GM12875 (cell line): ENCODE measurements around the gene MAD2L2.

Experiments used
- H3K4me3 ChIP-seq: one replicate; pipeline ENCODE4 v1.5.1; 2011; ENCODE audit warnings: low read depth, low read length, control low read depth
- TF ChIP-seq, protein P1 (sequence below): IDR thresholded peaks from 2 replicates; pipeline ENCODE4 v1.5.1; 2011; ENCODE audit warnings: low read depth, mild to moderate bottlenecking, control low read depth, inconsistent platforms, low read length, moderate library complexity, borderline replicate concordance; ENCODE audit not compliant: insufficient read depth

Gene MAD2L2

DNA sequence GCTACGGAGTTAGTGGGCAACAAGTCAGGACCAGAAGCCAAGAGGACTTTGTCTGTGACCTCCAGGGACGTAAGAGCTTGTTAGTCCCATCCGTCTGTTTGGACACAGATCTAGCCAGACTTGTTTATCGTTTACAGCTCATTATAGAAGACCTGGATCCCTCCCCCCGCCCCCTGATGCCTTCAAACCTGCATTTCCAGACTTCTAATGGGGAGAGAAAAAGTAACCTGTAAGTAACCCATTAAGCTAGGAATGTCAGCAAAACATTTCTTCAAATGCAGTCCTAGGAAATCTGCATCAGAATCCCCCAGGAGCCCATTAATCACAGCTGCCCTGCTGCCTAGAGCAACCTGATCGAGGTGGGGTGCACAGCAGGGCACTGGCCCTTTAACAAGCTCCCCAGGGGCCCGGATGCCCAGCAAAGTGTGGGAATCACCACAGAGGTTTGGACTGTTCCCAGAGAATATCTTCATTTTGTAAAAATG is 1.4 kb upstream of the MAD2L2 start:
- no peak overlapping the region for H3K4me3 ChIP-seq
- TF ChIP-seq, protein P1, sequence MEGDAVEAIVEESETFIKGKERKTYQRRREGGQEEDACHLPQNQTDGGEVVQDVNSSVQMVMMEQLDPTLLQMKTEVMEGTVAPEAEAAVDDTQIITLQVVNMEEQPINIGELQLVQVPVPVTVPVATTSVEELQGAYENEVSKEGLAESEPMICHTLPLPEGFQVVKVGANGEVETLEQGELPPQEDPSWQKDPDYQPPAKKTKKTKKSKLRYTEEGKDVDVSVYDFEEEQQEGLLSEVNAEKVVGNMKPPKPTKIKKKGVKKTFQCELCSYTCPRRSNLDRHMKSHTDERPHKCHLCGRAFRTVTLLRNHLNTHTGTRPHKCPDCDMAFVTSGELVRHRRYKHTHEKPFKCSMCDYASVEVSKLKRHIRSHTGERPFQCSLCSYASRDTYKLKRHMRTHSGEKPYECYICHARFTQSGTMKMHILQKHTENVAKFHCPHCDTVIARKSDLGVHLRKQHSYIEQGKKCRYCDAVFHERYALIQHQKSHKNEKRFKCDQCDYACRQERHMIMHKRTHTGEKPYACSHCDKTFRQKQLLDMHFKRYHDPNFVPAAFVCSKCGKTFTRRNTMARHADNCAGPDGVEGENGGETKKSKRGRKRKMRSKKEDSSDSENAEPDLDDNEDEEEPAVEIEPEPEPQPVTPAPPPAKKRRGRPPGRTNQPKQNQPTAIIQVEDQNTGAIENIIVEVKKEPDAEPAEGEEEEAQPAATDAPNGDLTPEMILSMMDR, result no peak

DNA sequence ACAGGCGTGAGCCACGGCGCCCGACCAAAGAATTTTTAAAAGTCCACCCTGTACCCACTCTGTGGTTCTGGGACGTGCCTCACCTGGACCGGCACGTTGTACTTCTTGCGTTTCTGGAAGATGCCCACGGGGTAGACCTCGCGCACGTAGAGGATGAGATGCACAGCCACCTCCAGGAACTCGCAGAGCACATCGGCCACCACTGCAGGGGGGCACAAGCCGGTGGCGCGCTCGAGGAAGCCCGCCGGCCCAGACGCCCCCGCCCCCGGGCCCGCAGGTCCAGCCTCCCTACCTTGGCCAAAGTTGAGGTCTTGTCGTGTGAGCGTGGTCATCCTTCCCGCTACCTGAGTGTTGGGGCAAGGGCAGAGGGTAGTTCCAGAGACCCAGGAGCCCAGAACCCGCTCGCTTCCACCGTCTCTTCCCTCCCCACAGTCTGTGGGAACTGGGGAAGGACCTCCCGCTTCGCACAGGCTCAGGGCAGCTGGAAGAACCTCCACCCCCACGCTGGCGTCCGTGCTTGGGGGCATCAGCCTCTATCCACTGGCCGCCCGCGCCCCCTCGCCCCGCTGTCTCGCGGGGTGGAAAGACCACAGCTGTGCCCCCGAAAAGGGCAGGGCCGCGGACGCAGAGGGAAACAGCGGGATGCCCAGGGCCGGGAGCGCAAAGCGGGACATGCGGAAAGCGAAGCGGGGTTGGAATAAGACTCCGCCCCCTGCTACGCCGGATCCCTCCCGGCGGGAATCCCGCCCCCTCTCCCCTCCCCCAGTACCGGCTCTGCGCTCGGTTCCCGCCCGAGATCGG is 478 bp downstream of the MAD2L2 start:
- peak overlapping the region; percentile 93 for H3K4me3 ChIP-seq
- TF ChIP-seq, protein P1, result no peak

GRCh38 chr1:11678442-11678841 is 2.5 kb downstream of the MAD2L2 start:
- TF ChIP-seq, protein P1, result no peak
- H3K4me3 ChIP-seq, result no peak overlapping the region

- TF ChIP-seq, protein P1, result no peak
- no peak overlapping the region for H3K4me3 ChIP-seq
Observed at GRCh38 chr1:11676386-11677103, 4.4 kb downstream of the MAD2L2 start.

DNA sequence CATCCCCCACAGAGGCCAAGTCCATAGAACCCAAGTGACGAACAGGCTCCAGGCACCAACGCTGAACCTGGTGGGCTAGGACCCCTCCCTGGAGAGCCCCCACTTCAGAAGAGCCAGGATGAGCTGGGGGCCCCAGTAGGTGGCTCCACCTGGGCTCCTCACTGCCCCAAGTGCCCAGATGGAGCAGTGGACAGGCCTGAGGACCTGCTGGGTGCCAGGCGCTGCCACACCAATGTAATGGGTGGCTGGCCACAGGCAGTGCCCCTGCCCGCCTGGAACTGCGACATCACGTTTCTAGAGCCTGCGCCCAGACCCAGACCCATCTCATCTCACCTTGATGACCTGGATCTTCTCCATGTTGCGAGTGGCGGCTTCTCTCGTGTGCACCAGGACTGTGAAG is 5.6 kb downstream of the MAD2L2 start:
- TF ChIP-seq, protein P1, result no peak
- H3K4me3 ChIP-seq, result no peak overlapping the region

- no peak overlapping the region for H3K4me3 ChIP-seq
- TF ChIP-seq, protein P1, result no peak
Observed at GRCh38 chr1:11674488-11674887, 6.5 kb downstream of the MAD2L2 start.
